HEK293 (cell line): ENCODE results near the gene USP32.
"Not testable (repeated sequence)": the region's sequence is repeated elsewhere in the genome, so short reads cannot be mapped to it uniquely, and the experiment has no call there.

Source experiments
- CTCF ChIA-PET: fragments of 350-600 bp; formaldehyde crosslinking; extraction: SDS; loops from one replicate; lab custom pipeline; 2021; ENCODE audit warnings: antibody characterized with exemption; lab: Yijun Ruan, JAX
- POLR2A ChIA-PET: fragments of 300-600 bp; formaldehyde crosslinking; extraction: SDS; loops from one replicate; lab custom pipeline; 2020; ENCODE audit warnings: antibody characterized with exemption, inconsistent platforms; lab: Yijun Ruan, JAX
- H3K27ac ChIP-seq: fragments of 200-500 bp; sonication (Bioruptor generic); 2 replicates; pipeline ENCODE4 v1.5.1; 2014; ENCODE audit warnings: low read depth, low read length, control low read depth, inconsistent platforms; ENCODE audit errors: extremely low read depth
- H3K36me3 ChIP-seq, 2 experiments: fragments of 200-500 bp in 1 of 2; sonication (Bioruptor generic) in 1 of 2; 1 replicate in 1 of 2; 2 replicates in 1 of 2; pipeline ENCODE4 v1.5.1; 2014 to 2017; ENCODE audit warnings: inconsistent platforms in 2 of 2, low read length in 2 of 2; ENCODE audit not compliant: control insufficient read depth in 2 of 2, insufficient read depth in 1 of 2
- H3K4me1 ChIP-seq: fragments of 200-500 bp; sonication (Bioruptor generic); 2 replicates; pipeline ENCODE4 v1.5.1; 2014; ENCODE audit warnings: mild to moderate bottlenecking, low read length, inconsistent platforms; ENCODE audit not compliant: control insufficient read depth, insufficient read depth
- H3K4me3 ChIP-seq: 2 replicates; pipeline ENCODE4 v1.5.1; 2011; ENCODE audit warnings: low read depth, mild to moderate bottlenecking, control low read depth, low read length, moderate library complexity
- H3K9me3 ChIP-seq: fragments of 200-500 bp; sonication (Bioruptor generic); 2 replicates; pipeline ENCODE4 v1.5.1; 2014; ENCODE audit warnings: low read depth, low read length, inconsistent platforms; ENCODE audit not compliant: control insufficient read depth, insufficient read depth
- OSR2 ChIP-seq: fragments of 450-650 bp; formaldehyde crosslinking; IDR thresholded peaks from 2 replicates; pipeline ENCODE4 v1.5.1; 2016; ENCODE audit warnings: missing biosample characterization, missing genetic modification characterization
- SP7 ChIP-seq: fragments of 450-650 bp; formaldehyde crosslinking; IDR thresholded peaks from 2 replicates; pipeline ENCODE4 v1.5.1; 2016; ENCODE audit warnings: missing biosample characterization, missing genetic modification characterization
- WT1 ChIP-seq: fragments of 450-650 bp; formaldehyde crosslinking; IDR thresholded peaks from 2 replicates; pipeline ENCODE4 v1.5.1; 2016; ENCODE audit warnings: missing biosample characterization, missing genetic modification characterization
- YY2 ChIP-seq: fragments of 450-650 bp; formaldehyde crosslinking; IDR thresholded peaks from 2 replicates; pipeline ENCODE4 v1.5.1; 2016; ENCODE audit warnings: missing biosample characterization, missing genetic modification characterization
- ZNF121 ChIP-seq: fragments of 450-650 bp; formaldehyde crosslinking; IDR thresholded peaks from 2 replicates; pipeline ENCODE4 v1.5.1; 2016; ENCODE audit warnings: missing biosample characterization, missing genetic modification characterization
- ZNF214 ChIP-seq: fragments of 450-650 bp; formaldehyde crosslinking; IDR thresholded peaks from 2 replicates; pipeline ENCODE4 v1.5.1; 2017; ENCODE audit warnings: missing biosample characterization, mild to moderate bottlenecking, missing genetic modification characterization, borderline replicate concordance
- ZNF48 ChIP-seq: fragments of 450-650 bp; formaldehyde crosslinking; IDR thresholded peaks from 2 replicates; pipeline ENCODE4 v1.5.1; 2016; ENCODE audit warnings: missing biosample characterization, missing genetic modification characterization
- ZNF555 ChIP-seq: fragments of 450-650 bp; formaldehyde crosslinking; conservative IDR thresholded peaks from 2 replicates; pipeline ENCODE4 v1.5.1; 2017; ENCODE audit warnings: missing biosample characterization, mild to moderate bottlenecking, missing genetic modification characterization, inconsistent platforms
- ZNF621 ChIP-seq: fragments of 450-650 bp; formaldehyde crosslinking; IDR thresholded peaks from 2 replicates; pipeline ENCODE4 v1.5.1; 2017; ENCODE audit warnings: missing biosample characterization, missing genetic modification characterization
- ZNF626 ChIP-seq: fragments of 450-650 bp; sonication (Bioruptor Pico); formaldehyde crosslinking; IDR thresholded peaks from 2 replicates; pipeline ENCODE4 v1.5.1; 2018; ENCODE audit warnings: missing biosample characterization, missing genetic modification characterization, inconsistent platforms
- ZNF707 ChIP-seq: fragments of 450-650 bp; formaldehyde crosslinking; IDR thresholded peaks from 2 replicates; pipeline ENCODE4 v1.5.1; 2016; ENCODE audit warnings: missing biosample characterization, missing genetic modification characterization

USP32 gene

DNA sequence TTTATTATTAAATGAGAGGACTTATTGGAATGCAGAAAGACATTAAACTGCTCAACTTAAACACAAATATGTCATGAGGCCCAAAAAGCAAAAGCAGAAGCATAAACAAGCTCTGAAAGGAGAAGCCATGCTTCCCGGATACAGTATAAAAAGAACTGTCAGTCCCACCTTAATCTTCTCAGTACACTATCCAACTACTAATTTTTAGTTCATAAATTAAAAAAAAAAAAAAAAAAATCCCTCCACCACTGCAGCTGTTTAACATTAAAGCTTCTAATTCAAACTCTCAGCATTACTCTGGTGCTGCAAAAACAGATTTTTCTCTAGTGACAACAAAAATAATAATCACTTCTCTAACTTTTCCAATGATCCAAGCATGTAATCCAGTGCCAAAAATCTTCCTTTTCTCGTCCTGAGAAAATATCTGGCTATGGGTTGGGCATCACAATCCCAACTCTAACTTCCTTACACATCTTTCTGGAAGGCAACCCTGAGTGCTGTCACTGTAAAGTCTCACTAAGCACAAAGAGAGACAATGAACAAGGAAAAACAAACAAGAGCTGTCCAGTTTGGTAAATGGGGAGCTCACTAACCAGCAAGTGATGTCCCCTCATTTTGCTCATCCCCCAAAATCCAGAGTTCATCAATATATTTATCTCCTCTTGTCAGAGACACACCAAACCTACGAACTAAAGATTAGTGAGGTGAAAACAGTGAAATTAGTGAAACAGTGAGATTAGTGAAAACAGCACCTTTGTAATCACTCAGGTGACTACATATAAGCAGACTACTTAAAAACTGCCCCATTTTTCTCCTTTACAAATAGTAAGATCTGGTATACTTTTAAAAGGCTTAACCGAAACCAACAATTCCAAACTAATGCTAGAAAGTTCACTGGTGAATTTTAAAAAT is 5.5 kb downstream of the USP32 start (continued):
- TF ChIP-seq ZNF707 (tag by site-specific recombination) = no peak

DNA sequence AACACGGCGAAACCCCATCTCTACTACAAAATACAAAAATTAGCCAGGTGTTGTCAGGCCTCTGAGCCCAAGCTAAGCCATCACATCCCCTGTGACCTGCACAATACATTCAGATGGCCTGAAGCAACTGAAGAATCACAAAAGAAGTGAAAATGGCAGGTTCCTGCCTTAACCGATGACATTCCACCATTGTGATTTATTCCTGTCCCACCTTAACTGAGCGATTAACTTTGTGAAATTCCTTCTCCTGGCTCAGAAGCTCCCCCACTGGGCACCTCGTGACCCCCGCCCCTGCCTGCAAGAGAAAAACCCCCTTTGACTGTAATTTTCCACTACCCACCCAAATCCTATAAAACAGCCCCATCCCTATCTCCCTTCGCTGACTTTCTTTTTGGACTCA is 7.0 kb downstream of the USP32 start:
- H3K27ac ChIP-seq, H3K4me3 ChIP-seq, H3K9me3 ChIP-seq, CTCF ChIA-PET, H3K36me3 ChIP-seq, POLR2A ChIA-PET: not testable (repeated sequence)
- peaks cover 26% of the 10 kb centered on the region for H3K4me1 ChIP-seq

DNA sequence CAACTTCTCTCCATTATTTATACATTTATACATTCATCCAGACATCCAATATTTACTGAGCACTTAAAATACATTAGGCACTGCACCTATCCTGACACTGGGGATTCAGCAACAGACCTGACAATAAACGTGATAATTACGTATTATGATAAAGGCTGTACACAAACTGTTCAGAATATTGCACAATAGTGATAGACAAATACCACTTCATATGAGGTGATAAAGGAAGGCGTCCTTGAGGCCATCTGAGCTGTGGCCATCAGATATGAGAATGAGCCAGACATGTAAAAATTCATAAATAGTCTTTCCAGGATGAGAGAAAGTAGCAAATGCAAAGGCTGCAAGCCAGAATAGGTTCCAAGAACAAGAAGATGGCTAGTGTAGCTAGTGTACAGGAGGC is 8.6 kb downstream of the USP32 start:
- Histone ChIP-seq H3K9me3 (no peaks in the 10 kb centered on the region), H3K4me3 (no peak overlapping the region), H3K27ac (no peak overlapping the region), H3K36me3 (no peaks in the 10 kb centered on the region), H3K4me1 (peaks cover 27% of the 10 kb centered on the region)
- TF ChIP-seq SP7 (peak; percentile 73), ZNF621 (tag by site-specific recombination) (no peak)
- ChIA-PET POLR2A (interaction anchor here (0.5 to 0.6 kb wide), 2 partner anchors 10 to 1030 kb away, joined by 3 to 4 read pairs; no protein-coding TSS in a partner anchor), CTCF (interaction anchor here (0.6 kb wide), 1 partner anchor 811 kb away, joined by 4 read pairs; no protein-coding TSS in a partner anchor)

DNA sequence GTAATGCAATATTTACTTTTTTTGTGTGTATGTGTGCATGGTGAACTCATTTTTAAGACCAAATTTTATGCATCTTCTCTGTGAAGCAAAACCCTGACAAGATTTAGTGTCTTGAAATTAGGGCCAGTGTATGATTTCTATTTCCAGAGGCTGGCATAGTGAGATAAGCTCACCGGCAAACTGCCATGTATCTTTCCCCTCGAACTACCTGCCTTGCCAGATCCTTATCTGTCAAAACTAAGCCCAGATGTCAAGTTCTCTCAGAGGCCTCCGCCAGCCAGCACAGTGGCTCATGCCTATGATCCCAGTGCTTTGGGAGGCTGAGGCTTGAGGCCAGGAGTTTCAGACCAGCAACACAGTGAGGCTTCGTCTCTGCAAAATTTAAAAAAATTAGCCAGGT is 10.0 kb downstream of the USP32 start:
- ChIA-PET POLR2A (interaction anchor here (0.8 kb wide), 1 partner anchor 10 kb away, joined by 5 read pairs; the partner anchor contains the start of gene USP32), CTCF (interaction anchor here (1.1 kb wide), 1 partner anchor 10 kb away, joined by 4 read pairs; no protein-coding TSS in a partner anchor)
- no peaks in the 10 kb centered on the region for H3K9me3 ChIP-seq
- TF ChIP-seq ZNF121 (tag by site-specific recombination) (0 out of 2 replicates have a peak, but pooled peaks have one; percentile 18), ZNF626 (tag by site-specific recombination) (no peak)
- H3K4me1 ChIP-seq = peaks cover 27% of the 10 kb centered on the region
- no peak overlapping the region for H3K27ac ChIP-seq
- no peak overlapping the region for H3K4me3 ChIP-seq
- no peaks in the 10 kb centered on the region for H3K36me3 ChIP-seq

DNA sequence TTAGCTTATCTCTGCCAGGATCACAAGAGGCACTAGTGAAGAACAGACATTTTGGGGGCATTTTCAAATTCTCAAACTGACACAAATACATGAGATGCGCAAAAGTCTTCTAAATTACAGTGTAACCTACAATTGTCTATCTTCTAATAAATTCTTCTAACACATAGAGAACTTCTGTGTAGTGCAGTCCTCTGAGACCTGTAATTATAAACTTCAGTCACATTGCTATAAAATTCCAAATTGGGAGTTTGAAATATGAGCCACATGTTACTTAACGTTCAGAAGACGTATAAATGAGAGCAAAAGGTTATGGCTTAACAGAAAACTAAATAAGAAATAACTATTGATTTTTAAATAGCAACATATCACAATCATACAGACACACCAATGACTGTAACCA is 12.5 kb downstream of the USP32 start:
- CTCF ChIA-PET, H3K27ac ChIP-seq, H3K9me3 ChIP-seq, H3K36me3 ChIP-seq, H3K4me3 ChIP-seq, POLR2A ChIA-PET: not testable (repeated sequence)
- H3K4me1 ChIP-seq = peaks cover 21% of the 10 kb centered on the region
- TF ChIP-seq SP7 (peak; percentile 95), OSR2 (peak; percentile 16; the same call in 1 of the 2 replicates)

DNA sequence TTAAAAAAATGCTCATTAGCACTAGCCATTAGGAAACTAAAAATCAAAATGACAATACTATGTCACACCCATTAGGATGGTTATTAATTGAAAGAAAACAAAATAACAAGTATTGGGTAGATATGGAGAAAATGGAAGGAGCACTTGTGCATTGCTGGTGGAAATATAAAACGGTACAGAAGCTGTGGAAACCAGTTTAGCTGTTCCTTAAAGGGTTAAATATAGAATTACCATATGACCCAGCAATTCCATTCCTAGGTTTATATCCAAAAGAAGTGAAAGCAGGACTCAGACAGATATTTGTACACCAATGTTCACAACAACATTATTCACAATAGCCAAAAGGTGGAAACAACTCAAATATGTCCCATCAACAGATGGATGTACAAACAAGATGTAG is 13.7 kb downstream of the USP32 start:
- H3K36me3 ChIP-seq, H3K4me1 ChIP-seq, POLR2A ChIA-PET, H3K4me3 ChIP-seq, H3K9me3 ChIP-seq, CTCF ChIA-PET, H3K27ac ChIP-seq: not testable (repeated sequence)

DNA sequence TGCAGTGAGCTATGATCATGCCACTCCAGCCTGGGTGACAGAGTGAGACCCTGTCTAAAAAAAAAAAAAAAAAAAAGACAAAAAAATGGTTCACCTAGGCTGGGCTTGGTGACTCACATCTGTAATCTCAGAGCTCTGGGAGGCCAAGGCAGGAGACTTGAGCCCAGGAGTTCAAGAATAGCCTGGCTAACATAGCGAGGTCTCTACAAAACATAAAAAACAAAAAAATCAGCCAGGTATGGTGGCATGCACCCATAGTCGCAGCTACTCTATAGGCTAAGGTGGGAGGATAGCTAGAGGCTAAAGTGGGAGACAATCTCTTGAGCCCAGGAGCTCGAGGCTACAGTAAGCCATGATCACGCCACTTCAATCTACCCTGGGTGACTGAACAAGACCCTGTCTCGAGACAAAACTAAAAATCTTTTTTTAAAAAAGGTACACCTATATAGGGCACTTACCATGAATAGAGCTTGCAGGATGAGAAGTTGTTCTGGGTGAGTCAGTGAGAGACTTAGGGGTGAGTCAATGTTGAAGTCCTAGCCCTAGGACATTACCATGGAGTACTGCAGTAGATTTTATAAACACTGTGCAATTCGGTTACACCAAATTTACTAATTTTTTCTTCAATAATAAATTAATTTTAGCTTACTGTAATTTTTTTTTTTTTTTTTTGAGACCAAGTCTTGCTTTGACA is 19.0 kb downstream of the USP32 start:
- ChIA-PET POLR2A (interaction anchor here (0.6 to 1.3 kb wide), 5 partner anchors 10 to 322 kb away, joined by 3 to 9 read pairs (median 4); partner anchors contain the start of gene USP32), CTCF (interaction anchor here (0.6 to 1.0 kb wide), 2 partner anchors 9 to 15 kb away, joined by 3 to 5 read pairs; no protein-coding TSS in a partner anchor)
- Histone ChIP-seq H3K36me3 (no peaks in the 10 kb centered on the region; a peak in 2 of 3 replicates), H3K4me3 (no peak overlapping the region), H3K9me3 (no peaks in the 10 kb centered on the region), H3K27ac (no peak overlapping the region; the same call in 1 of the 2 replicates), H3K4me1 (peaks cover 25% of the 10 kb centered on the region)
- TF ChIP-seq ZNF48 (tag by site-specific recombination) = no peak
- TF ChIP-seq WT1 = no peak
- TF ChIP-seq YY2 (tag by site-specific recombination) = no peak
- no peak for TF ChIP-seq ZNF555 (tag by site-specific recombination)
- TF ChIP-seq ZNF214 (tag by site-specific recombination) = 0 out of 2 replicates have a peak, but pooled peaks have one; percentile 8
